Activated CD8-positive, alpha-beta T cell treated with anti-CD3 and anti-CD28 coated beads for 36 hours (primary cell): Measurements from ENCODE around the gene ASB10. TPM values are rescaled to one million over a fixed set of nuclear protein-coding genes. Genes with fewer than 3 reads are reported as not detected.

Experiments
- ATAC-seq: fragments of 200-7000 bp; cut with Tn5 transposase; one replicate; pipeline ENCODE4 v1.10.0; 2021; ENCODE audit warnings: mild to moderate bottlenecking, moderate library complexity
- CTCF ChIA-PET: fragments of 350-600 bp; sonication (Branson Sonifier 250); formaldehyde crosslinking; loops from one replicate; lab custom pipeline; 2021; ENCODE audit warnings: antibody characterized with exemption; lab: Charles Lee
- POLR2A ChIA-PET: fragments of 350-600 bp; sonication (Branson Sonifier 250); formaldehyde crosslinking; loops from one replicate; lab custom pipeline; 2021; ENCODE audit warnings: antibody characterized with exemption; lab: Charles Lee
- DNase-seq: peaks from one replicate; pipeline ENCODE4 v3.0.0-alpha.2; 2020
- H3K27ac Mint-ChIP-seq: one replicate; pipeline ENCODE4 v1.8.0; 2021; ENCODE audit warnings: mild to moderate bottlenecking, mixed read lengths
- H3K27me3 Mint-ChIP-seq: one replicate; pipeline ENCODE4 v1.8.0; 2021; ENCODE audit warnings: mixed read lengths
- H3K36me3 Mint-ChIP-seq: one replicate; pipeline ENCODE4 v1.8.0; 2021; ENCODE audit warnings: low read depth, mixed read lengths
- H3K4me1 Mint-ChIP-seq: one replicate; pipeline ENCODE4 v1.8.0; 2021; ENCODE audit warnings: low read depth, mixed read lengths
- H3K4me3 Mint-ChIP-seq: one replicate; pipeline ENCODE4 v1.8.0; 2021; ENCODE audit warnings: mild to moderate bottlenecking, moderate library complexity, mixed read lengths
- H3K9me3 Mint-ChIP-seq: one replicate; pipeline ENCODE4 v1.8.0; 2021; ENCODE audit warnings: mixed read lengths
- intact Hi-C: fragments of 100-400 bp; cut with micrococcal nuclease; formaldehyde crosslinking; loops from one replicate; pipeline ENCODE4 v1.10.0; 2022
- total RNA-seq, 2 experiments: library from RNA; stranded (reverse); gene quantifications; one replicate each; pipeline ENCODE4 v1.2.3, GENCODE V29; 2021
- TF ChIP-seq, protein P1 (sequence below): fragments of 200-600 bp; IDR thresholded peaks from one replicate; pipeline ENCODE4 v1.8.0; 2022; ENCODE audit warnings: antibody characterized with exemption, mild to moderate bottlenecking

ASB10 gene
- total RNA-seq, 2 experiments from 2014 or later, result not detected

DNA sequence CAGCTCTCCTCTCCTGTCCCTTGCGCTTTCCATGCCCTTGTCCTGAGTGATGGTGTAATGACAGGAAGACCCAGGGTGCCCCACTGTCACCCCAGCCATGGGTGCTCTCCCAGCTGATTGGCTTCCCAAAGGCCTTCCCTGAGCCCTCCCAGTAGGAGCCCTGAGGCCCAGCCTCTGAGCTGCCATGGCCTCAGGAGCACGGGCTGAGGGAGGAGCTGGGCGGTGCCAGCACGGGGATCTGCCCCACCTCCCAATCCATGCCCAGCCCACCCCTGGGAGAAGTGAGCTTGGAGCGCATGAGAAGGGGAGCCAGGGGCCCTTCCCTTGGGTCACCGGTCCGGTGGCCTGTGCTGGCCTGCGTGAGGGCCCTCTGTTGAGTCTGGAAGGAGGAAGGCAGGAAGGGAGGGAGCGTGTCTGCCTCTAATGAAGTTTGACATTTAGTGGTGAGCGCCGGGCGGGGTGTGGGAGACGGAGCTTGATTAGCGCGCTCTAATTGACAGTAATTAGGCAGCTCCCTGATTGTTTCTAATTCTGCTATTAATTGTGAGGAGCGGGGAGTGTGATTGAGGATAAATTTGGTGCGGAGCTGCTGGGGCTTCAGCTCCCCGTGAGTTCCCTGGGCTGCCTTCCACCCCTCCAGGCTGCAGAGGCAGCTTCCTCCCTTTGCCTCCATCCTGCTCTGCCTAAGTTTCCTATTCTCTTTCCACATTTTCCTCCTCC lies 47.8 kb downstream of the ASB10 start:
- no peak for ATAC-seq
- POLR2A ChIA-PET, result no interaction called here

DNA sequence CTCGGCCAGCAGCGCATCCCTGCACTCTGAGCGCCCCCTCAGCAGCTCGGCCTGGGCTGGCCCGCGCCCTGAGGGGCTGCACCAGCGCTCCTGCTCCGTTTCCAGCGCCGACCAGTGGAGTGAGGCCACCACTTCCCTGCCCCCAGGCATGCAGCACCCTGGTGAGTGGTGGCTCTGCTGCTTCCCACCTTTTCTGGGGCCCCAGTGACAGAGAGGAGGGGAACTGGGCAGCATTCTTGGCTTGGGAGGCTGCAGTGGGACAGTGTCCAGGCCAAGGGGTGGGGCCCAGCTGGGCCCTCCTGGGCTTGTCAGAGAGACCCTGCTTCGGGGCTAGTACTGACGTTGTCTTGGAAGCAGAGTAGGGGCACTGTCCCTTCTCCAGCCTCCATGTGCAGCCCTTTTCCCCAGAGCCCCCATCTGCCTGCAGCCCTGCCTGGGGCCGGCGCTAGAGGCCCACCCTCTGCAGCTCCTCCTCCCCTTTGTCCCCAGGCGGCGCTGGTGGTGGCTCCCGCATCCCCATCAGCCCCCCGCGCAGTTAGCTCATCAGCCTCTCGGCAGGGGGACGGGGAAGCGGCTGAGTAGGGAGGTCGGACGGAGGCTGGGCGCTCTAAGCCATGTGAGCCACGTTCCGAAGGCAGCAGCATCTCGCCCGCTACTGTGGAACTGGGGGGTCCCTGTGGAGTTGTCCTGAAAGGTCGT lies 48.7 kb downstream of the ASB10 start:
- DNase-seq (no peak), ATAC-seq (no peak)
- Mint-ChIP-seq H3K4me1 (no peaks in the 10 kb centered on the region), H3K36me3 (peaks cover 2% of the 10 kb centered on the region), H3K27me3 (no peaks in the 10 kb centered on the region), H3K9me3 (no peaks in the 10 kb centered on the region), H3K27ac (no peak overlapping the region), H3K4me3 (no peak overlapping the region)
- CTCF ChIA-PET, result interaction anchor here (1.1 to 5.3 kb wide), 5 partner anchors 12 to 28 kb away, joined by 3 to 23 read pairs (median 5); no protein-coding TSS in a partner anchor
- TF ChIP-seq, protein P1, sequence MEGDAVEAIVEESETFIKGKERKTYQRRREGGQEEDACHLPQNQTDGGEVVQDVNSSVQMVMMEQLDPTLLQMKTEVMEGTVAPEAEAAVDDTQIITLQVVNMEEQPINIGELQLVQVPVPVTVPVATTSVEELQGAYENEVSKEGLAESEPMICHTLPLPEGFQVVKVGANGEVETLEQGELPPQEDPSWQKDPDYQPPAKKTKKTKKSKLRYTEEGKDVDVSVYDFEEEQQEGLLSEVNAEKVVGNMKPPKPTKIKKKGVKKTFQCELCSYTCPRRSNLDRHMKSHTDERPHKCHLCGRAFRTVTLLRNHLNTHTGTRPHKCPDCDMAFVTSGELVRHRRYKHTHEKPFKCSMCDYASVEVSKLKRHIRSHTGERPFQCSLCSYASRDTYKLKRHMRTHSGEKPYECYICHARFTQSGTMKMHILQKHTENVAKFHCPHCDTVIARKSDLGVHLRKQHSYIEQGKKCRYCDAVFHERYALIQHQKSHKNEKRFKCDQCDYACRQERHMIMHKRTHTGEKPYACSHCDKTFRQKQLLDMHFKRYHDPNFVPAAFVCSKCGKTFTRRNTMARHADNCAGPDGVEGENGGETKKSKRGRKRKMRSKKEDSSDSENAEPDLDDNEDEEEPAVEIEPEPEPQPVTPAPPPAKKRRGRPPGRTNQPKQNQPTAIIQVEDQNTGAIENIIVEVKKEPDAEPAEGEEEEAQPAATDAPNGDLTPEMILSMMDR, result no peak
- POLR2A ChIA-PET, result no interaction called here
- intact Hi-C loops, result no loop called here

More for the DNA sequence above, 47.8 kb downstream of the ASB10 start:
- Mint-ChIP-seq H3K4me1 (no peaks in the 10 kb centered on the region), H3K36me3 (peaks cover 2% of the 10 kb centered on the region), H3K4me3 (no peak overlapping the region), H3K9me3 (no peaks in the 10 kb centered on the region), H3K27me3 (no peaks in the 10 kb centered on the region), H3K27ac (no peak overlapping the region)
- intact Hi-C loops, result no loop called here
- TF ChIP-seq, protein P1, result no peak
- CTCF ChIA-PET, result interaction anchor here (1.2 to 5.3 kb wide), 3 partner anchors 15 to 182 kb away, joined by 3 to 23 read pairs (median 8); no protein-coding TSS in a partner anchor
- DNase-seq, result no peak

DNA sequence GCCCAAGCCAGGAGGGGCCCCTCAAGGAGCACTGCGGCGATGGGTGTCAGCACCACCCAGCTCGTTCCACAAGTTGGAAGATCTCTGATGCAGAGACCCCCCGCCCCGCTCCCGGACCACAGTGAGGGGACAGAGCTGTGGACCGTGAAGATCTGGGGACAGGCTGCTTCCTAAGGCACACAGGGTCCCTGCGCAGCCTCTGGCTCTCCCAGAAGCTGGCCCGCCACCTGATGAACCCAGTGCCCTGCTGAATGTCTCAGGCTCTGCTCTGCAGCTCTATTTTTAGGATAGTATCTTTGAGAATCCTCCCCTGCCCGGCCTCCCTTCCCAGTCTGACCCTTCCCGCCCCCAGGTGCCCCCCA lies 49.3 kb downstream of the ASB10 start:
- no peaks in the 10 kb centered on the region for H3K9me3 Mint-ChIP-seq
- no peak overlapping the region for H3K27ac Mint-ChIP-seq
- POLR2A ChIA-PET, result no interaction called here
- no peaks in the 10 kb centered on the region for H3K27me3 Mint-ChIP-seq
- DNase-seq (no peak), ATAC-seq (no peak)
- intact Hi-C loops, result no loop called here
- no peaks in the 10 kb centered on the region for H3K4me1 Mint-ChIP-seq
- H3K4me3 Mint-ChIP-seq, result no peak overlapping the region
- CTCF ChIA-PET, result interaction anchor here (1.1 to 5.3 kb wide), 4 partner anchors 13 to 28 kb away, joined by 3 to 23 read pairs (median 5); no protein-coding TSS in a partner anchor
- H3K36me3 Mint-ChIP-seq, result peaks cover 2% of the 10 kb centered on the region
- TF ChIP-seq, protein P1, result no peak

DNA sequence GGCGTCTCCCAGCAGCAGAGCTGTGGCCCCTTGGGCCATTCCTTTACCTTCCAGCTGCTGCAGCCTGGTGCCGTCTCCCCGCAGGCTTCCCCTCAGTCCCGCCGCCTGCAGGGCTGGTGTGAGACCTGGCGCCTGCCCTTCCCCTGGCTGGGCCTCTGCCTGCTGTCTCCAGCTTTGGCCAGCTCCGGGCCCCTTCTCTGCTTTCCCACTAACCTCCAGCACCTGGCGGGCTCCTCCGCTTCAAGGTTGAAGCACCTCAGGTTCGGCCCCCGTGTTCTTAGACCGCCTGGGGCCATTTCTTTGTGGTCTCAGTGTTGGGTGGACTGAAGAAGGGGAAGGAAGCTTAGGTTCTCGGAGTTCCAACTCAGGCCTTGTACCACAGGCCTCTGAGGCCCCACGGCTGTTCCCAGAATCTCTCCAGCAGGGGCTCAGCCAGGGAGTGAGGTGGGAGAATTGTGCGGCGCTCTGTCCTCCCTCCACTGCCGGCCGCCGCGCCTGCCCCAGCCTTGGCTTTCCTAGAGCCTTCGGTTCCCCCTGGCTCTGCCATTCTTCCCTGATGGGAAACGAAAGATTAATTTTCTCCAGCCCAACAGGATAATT lies 49.9 kb downstream of the ASB10 start:
- no peaks in the 10 kb centered on the region for H3K27me3 Mint-ChIP-seq
- TF ChIP-seq, protein P1, result no peak
- DNase-seq, result no peak
- H3K27ac Mint-ChIP-seq, result no peak overlapping the region
- ChIA-PET POLR2A (no interaction called here), CTCF (interaction anchor here (1.1 to 5.3 kb wide), 4 partner anchors 13 to 29 kb away, joined by 3 to 23 read pairs (median 5); no protein-coding TSS in a partner anchor)
- intact Hi-C loops, result no loop called here
- no peak overlapping the region for H3K4me3 Mint-ChIP-seq
- no peak for ATAC-seq
- H3K9me3 Mint-ChIP-seq, result no peaks in the 10 kb centered on the region
- H3K36me3 Mint-ChIP-seq, result peaks cover 2% of the 10 kb centered on the region
- H3K4me1 Mint-ChIP-seq, result no peaks in the 10 kb centered on the region
